SK-N-SH treated with all-trans-retinoic acid at 6 μM for 48 hours (cell line): Measurements from ENCODE around the gene MYLK.

Experiments
- ATAC-seq: fragments of 200-7000 bp; cut with Tn5 transposase; 3 replicates; pipeline ENCODE4 v1.9.1; 2020; ENCODE audit warnings: mild to moderate bottlenecking, moderate library complexity
- ARNTL ChIP-seq: fragments of 450-650 bp; formaldehyde crosslinking; IDR thresholded peaks from 2 replicates; pipeline ENCODE4 v1.5.0; 2020; ENCODE audit warnings: low read depth, mild to moderate bottlenecking, moderate library complexity, borderline replicate concordance
- BACH2 ChIP-seq: fragments of 250-450 bp; sonication (Bioruptor Pico); IDR thresholded peaks from 2 replicates; pipeline ENCODE4 v1.9.0; 2021; ENCODE audit warnings: mild to moderate bottlenecking, borderline replicate concordance
- CREB5 ChIP-seq: fragments of 250-450 bp; sonication (Bioruptor Pico); IDR thresholded peaks from 2 replicates; pipeline ENCODE4 v1.5.1; 2020; ENCODE audit warnings: low read depth, mild to moderate bottlenecking, moderate library complexity
- CSDC2 ChIP-seq: fragments of 250-450 bp; sonication (Bioruptor Pico); IDR thresholded peaks from 2 replicates; pipeline ENCODE4 v1.5.0; 2020; ENCODE audit warnings: mild to moderate bottlenecking, moderate library complexity
- CSRNP3 ChIP-seq: fragments of 250-450 bp; sonication (Bioruptor Pico); IDR thresholded peaks from 2 replicates; pipeline ENCODE4 v1.5.1; 2021; ENCODE audit warnings: mild to moderate bottlenecking, moderate library complexity
- ESRRG ChIP-seq: fragments of 250-450 bp; sonication (Bioruptor Pico); IDR thresholded peaks from 2 replicates; pipeline ENCODE4 v1.6.1; 2021; ENCODE audit warnings: mild to moderate bottlenecking
- GLIS3 ChIP-seq: fragments of 250-450 bp; sonication (Bioruptor Pico); IDR thresholded peaks from 2 replicates; pipeline ENCODE4 v1.5.0; 2020; ENCODE audit warnings: mild to moderate bottlenecking, moderate library complexity
- ISL1 ChIP-seq: fragments of 250-450 bp; sonication (Bioruptor Pico); IDR thresholded peaks from 2 replicates; pipeline ENCODE4 v2.1.2; 2022; ENCODE audit warnings: mild to moderate bottlenecking, moderate library complexity
- OSR1 ChIP-seq: fragments of 250-450 bp; sonication (Bioruptor Pico); IDR thresholded peaks from 2 replicates; pipeline ENCODE4 v1.8.0; 2022; ENCODE audit warnings: moderate library complexity, mild to moderate bottlenecking, inconsistent platforms
- POU6F1 ChIP-seq: fragments of 250-450 bp; sonication (Bioruptor Pico); IDR thresholded peaks from 2 replicates; pipeline ENCODE4 v1.8.0; 2021; ENCODE audit warnings: low read depth, mild to moderate bottlenecking, moderate library complexity, borderline replicate concordance
- PPARA ChIP-seq: fragments of 250-450 bp; sonication (Bioruptor Pico); IDR thresholded peaks from 2 replicates; pipeline ENCODE4 v1.5.0; 2020; ENCODE audit warnings: mild to moderate bottlenecking, borderline replicate concordance
- RARB ChIP-seq: fragments of 250-450 bp; sonication (Bioruptor Pico); IDR thresholded peaks from 2 replicates; pipeline ENCODE4 v1.8.0; 2021; ENCODE audit warnings: mild to moderate bottlenecking, moderate library complexity
- SNAI2 ChIP-seq: fragments of 250-450 bp; sonication (Bioruptor Pico); IDR thresholded peaks from 2 replicates; pipeline ENCODE4 v1.5.0; 2020; ENCODE audit warnings: mild to moderate bottlenecking, moderate library complexity
- TOX ChIP-seq: fragments of 250-450 bp; sonication (Bioruptor Pico); IDR thresholded peaks from 2 replicates; pipeline ENCODE4 v1.8.0; 2021; ENCODE audit warnings: mild to moderate bottlenecking, moderate library complexity, borderline replicate concordance
- TSHZ2 ChIP-seq: fragments of 250-450 bp; sonication (Bioruptor Pico); IDR thresholded peaks from 2 replicates; pipeline ENCODE4 v1.5.0; 2020; ENCODE audit warnings: mild to moderate bottlenecking, moderate library complexity
- ZC3H10 ChIP-seq: fragments of 250-450 bp; sonication (Bioruptor Pico); IDR thresholded peaks from 2 replicates; pipeline ENCODE4 v1.5.1; 2021; ENCODE audit warnings: mild to moderate bottlenecking, moderate library complexity
- ZFP3 ChIP-seq: fragments of 250-450 bp; sonication (Bioruptor Pico); IDR thresholded peaks from 2 replicates; pipeline ENCODE4 v1.5.0; 2020; ENCODE audit warnings: mild to moderate bottlenecking, moderate library complexity
- ZFP30 ChIP-seq: fragments of 450-650 bp; formaldehyde crosslinking; IDR thresholded peaks from 2 replicates; pipeline ENCODE4 v1.5.0; 2022; ENCODE audit warnings: mild to moderate bottlenecking, moderate library complexity
- ZNF565 ChIP-seq: fragments of 450-650 bp; formaldehyde crosslinking; conservative IDR thresholded peaks from 2 replicates; pipeline ENCODE4 v1.5.0; 2020; ENCODE audit warnings: low read depth, mild to moderate bottlenecking, moderate library complexity
- ZNF70 ChIP-seq: fragments of 450-650 bp; formaldehyde crosslinking; IDR thresholded peaks from 2 replicates; pipeline ENCODE4 v1.5.0; 2020; ENCODE audit warnings: mild to moderate bottlenecking, moderate library complexity
- ZNF8 ChIP-seq: fragments of 450-650 bp; formaldehyde crosslinking; IDR thresholded peaks from 2 replicates; pipeline ENCODE4 v1.5.0; 2020; ENCODE audit warnings: mild to moderate bottlenecking, moderate library complexity

Gene MYLK

DNA sequence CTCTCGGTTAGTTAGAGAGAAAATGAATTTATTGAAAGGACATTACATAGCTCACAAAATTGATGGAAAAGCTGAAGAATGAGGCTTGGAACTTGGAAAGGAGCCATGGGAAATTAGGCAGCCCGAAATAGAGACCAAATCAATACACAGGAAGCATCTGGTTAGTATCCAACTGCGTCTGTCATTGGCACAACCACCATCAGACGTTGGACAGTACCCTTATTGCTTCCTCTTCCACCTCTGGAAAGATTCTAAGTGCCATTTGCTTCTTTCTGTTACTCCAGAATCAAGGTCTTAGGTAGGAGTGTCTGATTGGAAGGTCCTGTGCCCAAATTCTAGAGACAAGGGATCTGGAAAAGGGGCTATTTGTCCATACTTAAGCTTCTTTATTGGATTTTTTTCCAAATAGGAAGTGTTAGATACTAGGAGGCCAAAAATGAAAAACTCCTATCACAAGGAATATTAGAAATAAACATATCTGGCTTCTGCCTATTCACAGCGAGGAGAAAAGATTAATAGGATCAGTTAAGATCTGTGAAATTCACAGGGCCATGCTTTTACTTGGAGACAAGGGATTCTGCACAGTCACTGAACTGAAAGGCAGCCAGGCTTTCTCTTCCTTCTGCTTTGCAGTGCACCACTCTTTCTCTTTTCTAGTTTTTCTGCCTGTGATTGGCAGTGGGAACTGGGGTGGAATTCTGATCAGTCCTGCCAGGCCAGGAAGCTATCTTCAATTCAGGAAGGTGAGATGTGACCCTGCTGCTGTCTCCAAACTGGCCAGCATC is 288.5 kb downstream of the MYLK start:
- TF ChIP-seq ESRRG (CRISPR knock-in tag) (no peak), ISL1 (CRISPR knock-in tag) (no peak), RARB (CRISPR knock-in tag) (no peak), ZNF8 (CRISPR knock-in tag) (no peak), ARNTL (CRISPR knock-in tag) (no peak), PPARA (CRISPR knock-in tag) (no peak), CREB5 (CRISPR knock-in tag) (no peak), OSR1 (no peak), GLIS3 (CRISPR knock-in tag) (no peak), TOX (CRISPR knock-in tag) (no peak), POU6F1 (CRISPR knock-in tag) (no peak)
- ATAC-seq: peak; percentile 9; the same call in 1 of the 3 replicates

DNA sequence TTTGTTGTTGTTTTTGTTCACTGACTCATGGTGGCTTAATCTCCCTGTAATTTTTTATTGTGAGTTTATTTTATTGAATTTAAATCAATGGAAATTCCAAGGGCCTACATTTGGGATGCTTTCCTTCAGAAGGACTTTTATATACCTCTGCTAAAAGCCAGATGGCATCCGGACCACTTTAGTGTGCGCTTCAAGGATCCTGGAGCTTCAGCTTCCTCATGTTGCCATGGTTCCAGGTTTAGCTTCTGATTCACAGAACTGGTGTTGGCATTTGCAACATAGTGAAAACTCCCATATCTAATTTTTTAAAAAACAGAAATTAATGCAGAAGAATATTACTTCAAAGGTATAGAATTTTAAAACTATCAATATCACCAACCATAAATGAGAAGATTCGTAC is 290.8 kb downstream of the MYLK start:
- no peak for ATAC-seq

GRCh38 chr3:123590685-123591450 is 293.3 kb downstream of the MYLK start:
- no peak for ATAC-seq
- TF ChIP-seq BACH2 (CRISPR knock-in tag) (no peak), ZFP3 (CRISPR knock-in tag) (no peak), OSR1 (no peak), ESRRG (CRISPR knock-in tag) (no peak), POU6F1 (CRISPR knock-in tag) (no peak), RARB (CRISPR knock-in tag) (no peak), ZNF70 (CRISPR knock-in tag) (no peak), SNAI2 (CRISPR knock-in tag) (no peak), CSDC2 (CRISPR knock-in tag) (no peak), TOX (CRISPR knock-in tag) (no peak)

More for the DNA sequence above, 290.8 kb downstream of the MYLK start:
- no peak for TF ChIP-seq CSRNP3 (CRISPR knock-in tag)

DNA sequence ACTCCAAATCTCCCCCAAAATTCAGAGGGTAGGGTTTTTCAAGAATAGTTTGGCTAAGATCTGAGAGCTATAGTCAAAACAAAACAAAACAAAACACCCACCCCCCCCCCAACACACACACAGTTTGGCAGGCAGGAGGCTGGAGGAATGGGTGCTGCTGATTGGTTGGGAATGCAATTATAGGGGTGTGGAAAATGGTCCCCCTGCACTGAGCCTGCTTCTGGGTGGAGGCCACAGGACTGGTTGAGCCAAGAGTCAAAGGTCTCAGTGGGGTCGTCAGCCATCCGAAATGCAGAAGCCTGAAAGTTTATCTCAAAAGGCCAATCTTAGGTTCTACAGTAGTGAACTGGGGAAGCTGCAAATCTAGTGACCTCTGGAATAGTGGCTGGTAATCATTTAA is 296.7 kb downstream of the MYLK start:
- no peak for ATAC-seq
- TF ChIP-seq ZFP30 (CRISPR knock-in tag) (no peak), CSRNP3 (CRISPR knock-in tag) (no peak), OSR1 (no peak), BACH2 (CRISPR knock-in tag) (no peak), ZFP3 (CRISPR knock-in tag) (no peak), SNAI2 (CRISPR knock-in tag) (no peak), TSHZ2 (CRISPR knock-in tag) (no peak), TOX (CRISPR knock-in tag) (no peak), RARB (CRISPR knock-in tag) (no peak), CSDC2 (CRISPR knock-in tag) (no peak), CREB5 (CRISPR knock-in tag) (no peak), ZNF565 (CRISPR knock-in tag) (no peak), ZC3H10 (CRISPR knock-in tag) (no peak), GLIS3 (CRISPR knock-in tag) (no peak), ARNTL (CRISPR knock-in tag) (no peak), ZNF70 (CRISPR knock-in tag) (no peak)
